ENCODE results near the gene ORM2. TPM values are rescaled to one million over a fixed set of nuclear protein-coding genes. Genes with fewer than 3 reads are reported as not detected.

Gene ORM2
- polyA plus RNA-seq, 1 of the 3 experiments (the other 2 are of a cell fraction): not detected

DNA sequence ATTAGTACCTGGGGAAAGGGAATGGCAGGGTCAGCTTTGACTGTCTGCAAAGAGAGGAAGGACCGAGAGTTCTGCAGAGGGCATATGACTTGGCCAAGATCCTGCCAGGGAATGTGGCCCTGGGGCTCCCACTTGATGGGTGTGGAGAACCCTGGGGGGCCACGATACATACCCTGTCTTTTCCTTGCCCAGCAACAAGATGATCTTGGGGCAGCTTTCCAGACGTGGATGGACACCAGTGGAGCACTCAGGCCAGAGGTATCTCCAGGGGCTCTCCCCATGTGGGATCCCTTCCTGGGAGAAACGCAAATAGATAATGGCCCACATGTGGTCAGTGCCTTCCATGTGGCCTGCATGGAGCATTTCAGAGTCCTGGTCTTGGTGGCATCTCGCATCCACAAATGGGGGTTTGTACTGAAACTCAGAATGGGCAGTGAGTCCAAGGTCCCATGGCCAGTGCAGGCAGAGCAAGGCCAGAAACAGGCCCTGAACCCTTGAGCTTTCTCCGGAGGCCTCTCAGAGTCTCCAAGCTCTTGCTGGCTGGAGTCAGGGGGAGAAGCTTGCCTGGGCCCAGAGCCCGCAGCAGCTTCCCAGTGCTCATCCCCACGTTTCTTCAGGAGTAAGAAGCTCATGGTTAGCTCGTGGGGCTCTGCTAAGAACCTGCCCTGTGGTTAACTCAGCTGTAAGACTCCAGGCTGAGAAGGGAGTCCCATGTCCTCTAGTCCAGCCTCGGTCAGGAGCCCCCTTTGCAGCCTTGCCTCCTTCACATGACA is 25.1 kb upstream of the ORM2 start:
- H3K36me3 ChIP-seq (replicated peaks in 1 of 2; ENCODE audit: control insufficient read depth in 1 of 2, insufficient read depth in 2 of 2, low read length in 1 of 2): no peaks in the 10 kb centered on the region

More for the DNA sequence above, 25.1 kb upstream of the ORM2 start:
- DNase-seq: no peak
- Histone ChIP-seq H3K4me1 (ENCODE audit: control insufficient read depth in 1 of 2, insufficient read depth in 2 of 2, low read depth in 1 of 2, low read length in 1 of 2) (peaks cover 0 to 5% of the 10 kb centered on the region in 2 experiments; a peak in 1 of 4 replicates), H3K79me2 (ENCODE audit: insufficient read depth) (no peaks in the 10 kb centered on the region), H3K9me3 (no peaks in the 10 kb centered on the region), H2AFZ (ENCODE audit: low read depth) (no peak overlapping the region), H3K4me3 (ENCODE audit: low read depth in 2 of 2, low read length in 1 of 2) (no peak overlapping the region), H3K27me3 (ENCODE audit: insufficient read depth) (no peaks in the 10 kb centered on the region), H3K9ac (no peak overlapping the region), H3K4me2 (no peak overlapping the region), H3K27ac (ENCODE audit: low read depth in 2 of 2, low read length in 1 of 2) (no peak overlapping the region), H3K9me2 (no peaks in the 10 kb centered on the region), H3F3A (replicated peaks; ENCODE audit: insufficient read depth) (no peaks in the 10 kb centered on the region), H4K20me1 (ENCODE audit: insufficient read depth) (no peaks in the 10 kb centered on the region)
- POLR2A ChIA-PET: no interaction called here
- CTCF ChIA-PET: interaction anchor here (0.7 to 1.2 kb wide), 6 partner anchors 23 to 231 kb away, joined by 3 to 4 read pairs (median 3); partner anchors contain the start of gene KIF12
- 95% methylated on average over 6 of the region's 10 CpGs for WGBS (ENCODE audit: low lambda C conversion rate)
- no peak for TF ChIP-seq FOSL2 (IDR thresholded peaks at IDR 0.05; ENCODE audit: borderline replicate concordance, low read depth)
- TF ChIP-seq MEF2A (IDR thresholded peaks at IDR 0.05; ENCODE audit: borderline replicate concordance, low read depth): no peak
- TF ChIP-seq RCOR1 (IDR thresholded peaks at IDR 0.05; ENCODE audit: low read length): no peak
- TF ChIP-seq NFIC (IDR thresholded peaks at IDR 0.05; ENCODE audit: borderline replicate concordance): no peak
- TF ChIP-seq GABPA (IDR thresholded peaks at IDR 0.05; ENCODE audit: low read depth): no peak
- no peak for TF ChIP-seq JUND (IDR thresholded peaks at IDR 0.05)
- TF ChIP-seq TEAD4 (IDR thresholded peaks at IDR 0.05; ENCODE audit: borderline replicate concordance, insufficient read depth): no peak
- TF ChIP-seq MXI1 (IDR thresholded peaks at IDR 0.05; ENCODE audit: low read depth, low read length): no peak
- TF ChIP-seq REST (IDR thresholded peaks at IDR 0.05; ENCODE audit: low read depth, low read length): no peak
- TF ChIP-seq FOXJ3 (CRISPR knock-in tag; IDR thresholded peaks at IDR 0.05): no peak
- no peak for TF ChIP-seq NRF1 (IDR thresholded peaks at IDR 0.05; ENCODE audit: low read depth, low read length)
- TF ChIP-seq SMC3 (IDR thresholded peaks at IDR 0.05; ENCODE audit: low read depth, low read length): no peak
- no peak for TF ChIP-seq EZH2phosphoT487 (IDR thresholded peaks at IDR 0.05; ENCODE audit: borderline replicate concordance, low read depth)
- TF ChIP-seq, protein P1, sequence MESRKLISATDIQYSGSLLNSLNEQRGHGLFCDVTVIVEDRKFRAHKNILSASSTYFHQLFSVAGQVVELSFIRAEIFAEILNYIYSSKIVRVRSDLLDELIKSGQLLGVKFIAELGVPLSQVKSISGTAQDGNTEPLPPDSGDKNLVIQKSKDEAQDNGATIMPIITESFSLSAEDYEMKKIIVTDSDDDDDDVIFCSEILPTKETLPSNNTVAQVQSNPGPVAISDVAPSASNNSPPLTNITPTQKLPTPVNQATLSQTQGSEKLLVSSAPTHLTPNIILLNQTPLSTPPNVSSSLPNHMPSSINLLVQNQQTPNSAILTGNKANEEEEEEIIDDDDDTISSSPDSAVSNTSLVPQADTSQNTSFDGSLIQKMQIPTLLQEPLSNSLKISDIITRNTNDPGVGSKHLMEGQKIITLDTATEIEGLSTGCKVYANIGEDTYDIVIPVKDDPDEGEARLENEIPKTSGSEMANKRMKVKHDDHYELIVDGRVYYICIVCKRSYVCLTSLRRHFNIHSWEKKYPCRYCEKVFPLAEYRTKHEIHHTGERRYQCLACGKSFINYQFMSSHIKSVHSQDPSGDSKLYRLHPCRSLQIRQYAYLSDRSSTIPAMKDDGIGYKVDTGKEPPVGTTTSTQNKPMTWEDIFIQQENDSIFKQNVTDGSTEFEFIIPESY (IDR thresholded peaks at IDR 0.05; ENCODE audit: borderline replicate concordance, low read depth): no peak
- no peak for TF ChIP-seq TCF12 (IDR thresholded peaks at IDR 0.05)
- TF ChIP-seq RXRA (IDR thresholded peaks at IDR 0.05; ENCODE audit: borderline replicate concordance, low read depth): no peak

All from SK-N-SH (cell line).